ENCODE measurements around the gene MUC16.

Gene MUC16

DNA sequence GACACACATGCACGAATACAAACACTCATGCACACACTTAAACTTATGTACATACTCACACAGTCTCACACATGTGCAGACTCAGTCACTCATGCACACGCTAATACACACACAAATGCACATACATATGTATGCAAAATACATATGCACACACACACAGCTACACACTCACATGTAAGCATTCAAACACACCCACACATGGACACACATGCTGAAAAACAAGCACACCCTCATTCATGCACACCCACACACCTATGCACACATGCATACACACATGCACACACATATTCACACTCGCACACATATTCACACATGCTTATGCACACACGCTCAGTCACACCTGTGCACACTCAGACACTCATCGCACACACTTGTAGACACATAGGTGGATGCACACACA lies 9.3 kb downstream of the MUC16 start:
- DNase-seq: no peak

GRCh38 chr19:8988204-8988603 lies 22.0 kb downstream of the MUC16 start:
- no peak for DNase-seq

DNA sequence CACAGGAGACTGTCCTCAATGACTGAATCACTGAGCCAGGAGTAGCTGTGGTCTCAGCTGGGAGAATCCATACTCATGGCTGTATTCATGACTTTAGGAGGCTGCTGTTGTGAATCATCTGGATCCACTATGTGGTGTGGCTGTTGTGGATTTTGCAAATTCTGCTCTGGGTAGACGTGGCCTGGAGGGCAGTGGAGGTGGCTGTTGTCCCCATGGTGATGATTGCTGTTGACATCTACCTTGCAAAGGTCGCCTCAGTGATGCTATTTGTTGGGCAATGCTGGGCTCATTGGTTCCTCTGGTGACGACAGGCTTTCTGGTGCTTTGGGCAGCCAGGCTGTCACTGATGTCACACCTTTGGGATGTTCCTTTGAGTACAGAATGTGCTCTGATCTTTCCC lies 23.9 kb downstream of the MUC16 start:
- no peak for DNase-seq

DNA sequence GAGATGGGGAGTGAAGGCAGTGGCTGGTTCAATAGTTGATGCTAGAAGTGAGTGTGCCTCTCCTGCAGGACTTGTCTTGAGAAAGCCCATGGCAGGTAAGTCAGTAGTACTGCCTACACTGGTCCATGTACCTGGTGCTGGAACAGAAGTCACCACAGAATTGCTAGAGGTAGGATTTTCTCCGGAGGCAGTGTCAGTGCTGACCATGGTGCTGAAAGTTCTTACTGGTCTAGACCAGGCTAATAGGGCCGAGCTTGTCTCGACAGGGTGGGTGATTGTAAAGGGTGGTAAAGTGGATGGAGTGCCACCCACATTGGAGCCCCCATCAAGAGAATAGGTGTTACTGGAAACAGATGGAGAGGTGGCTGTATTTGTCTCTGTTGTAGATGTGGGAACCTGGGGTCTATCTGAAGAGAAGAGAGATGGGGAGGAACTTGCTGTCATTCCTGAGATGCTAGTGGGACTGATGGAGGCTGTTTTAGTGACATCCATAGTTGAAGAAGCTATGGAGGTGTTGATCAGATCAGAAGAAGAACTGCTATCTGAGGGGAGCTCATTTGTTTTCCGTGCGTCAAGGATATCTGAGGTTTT lies 36.6 kb downstream of the MUC16 start:
- no peak for DNase-seq

GRCh38 chr19:8965887-8966286 lies 44.3 kb downstream of the MUC16 start:
- DNase-seq: no peak
